Amygdala (tissue), 56 donors: Measurements from ENCODE around the gene ASMTL.
"Not testable (repeated sequence)": the region's sequence is repeated elsewhere in the genome, so short reads cannot be mapped to it uniquely, and the experiment has no call there.

Source experiments
- DNase-seq, 56 donors: peaks; one replicate each; lab custom pipeline; 2025; lab: John Stamatoyannopoulos, UW

ASMTL gene, protein sequence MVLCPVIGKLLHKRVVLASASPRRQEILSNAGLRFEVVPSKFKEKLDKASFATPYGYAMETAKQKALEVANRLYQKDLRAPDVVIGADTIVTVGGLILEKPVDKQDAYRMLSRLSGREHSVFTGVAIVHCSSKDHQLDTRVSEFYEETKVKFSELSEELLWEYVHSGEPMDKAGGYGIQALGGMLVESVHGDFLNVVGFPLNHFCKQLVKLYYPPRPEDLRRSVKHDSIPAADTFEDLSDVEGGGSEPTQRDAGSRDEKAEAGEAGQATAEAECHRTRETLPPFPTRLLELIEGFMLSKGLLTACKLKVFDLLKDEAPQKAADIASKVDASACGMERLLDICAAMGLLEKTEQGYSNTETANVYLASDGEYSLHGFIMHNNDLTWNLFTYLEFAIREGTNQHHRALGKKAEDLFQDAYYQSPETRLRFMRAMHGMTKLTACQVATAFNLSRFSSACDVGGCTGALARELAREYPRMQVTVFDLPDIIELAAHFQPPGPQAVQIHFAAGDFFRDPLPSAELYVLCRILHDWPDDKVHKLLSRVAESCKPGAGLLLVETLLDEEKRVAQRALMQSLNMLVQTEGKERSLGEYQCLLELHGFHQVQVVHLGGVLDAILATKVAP

DNA sequence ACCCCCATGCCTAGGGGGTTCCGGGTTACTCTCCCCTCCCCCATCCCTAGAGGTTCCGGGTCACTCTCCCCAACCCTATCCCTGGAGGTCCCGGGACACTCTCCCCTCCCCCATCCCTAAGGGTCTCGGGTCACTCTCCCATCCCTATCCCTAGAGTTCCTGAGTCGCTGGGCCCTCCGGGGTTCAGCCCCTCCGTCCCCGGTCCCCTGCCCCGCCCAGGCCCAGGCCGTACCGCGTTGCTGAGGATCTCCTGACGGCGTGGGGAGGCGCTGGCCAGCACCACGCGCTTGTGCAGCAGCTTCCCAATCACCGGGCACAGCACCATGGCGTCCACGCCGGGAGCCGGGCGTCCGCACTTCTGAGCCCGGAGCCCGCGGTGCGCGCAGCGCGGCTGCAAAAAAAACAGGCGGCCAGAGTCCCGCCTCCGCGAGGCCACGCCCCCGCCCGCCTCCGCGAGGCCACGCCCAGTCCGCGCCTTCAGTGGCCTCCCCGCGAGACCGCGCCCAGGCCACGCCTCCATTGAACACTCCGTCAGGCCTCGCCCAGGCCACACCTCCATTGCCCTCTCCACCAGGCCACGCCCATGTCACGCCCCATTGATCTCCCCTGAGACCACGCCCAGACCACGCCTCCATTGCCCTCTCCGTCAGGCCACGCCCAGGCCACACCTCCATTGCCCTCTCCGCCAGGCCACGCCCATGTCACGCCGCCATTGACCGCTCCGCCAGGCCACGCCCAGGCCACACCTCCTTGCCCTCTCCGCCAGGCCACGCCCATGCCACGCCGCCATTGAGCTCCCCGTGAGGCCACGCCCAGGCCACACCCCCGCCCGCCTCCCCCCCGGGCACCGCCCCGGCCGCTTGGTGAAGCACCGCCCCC lies at the start of gene ASMTL:
TSS of gene ASMTL (minus strand) at position 394 of the 879 bp plus-strand sequence. CDS start at position 325, 69 bp downstream.
- DNase-seq: no peak

- no peak for DNase-seq
Observed at GRCh38 chrX:1502241-1502640, 49.5 kb upstream of the ASMTL start.

GRCh38 chrX:1500701-1501624 lies 48.3 kb upstream of the ASMTL start:
- DNase-seq: no peak

GRCh38 chrX:1496076-1496475 lies 43.4 kb upstream of the ASMTL start:
- DNase-seq: no peak

DNA sequence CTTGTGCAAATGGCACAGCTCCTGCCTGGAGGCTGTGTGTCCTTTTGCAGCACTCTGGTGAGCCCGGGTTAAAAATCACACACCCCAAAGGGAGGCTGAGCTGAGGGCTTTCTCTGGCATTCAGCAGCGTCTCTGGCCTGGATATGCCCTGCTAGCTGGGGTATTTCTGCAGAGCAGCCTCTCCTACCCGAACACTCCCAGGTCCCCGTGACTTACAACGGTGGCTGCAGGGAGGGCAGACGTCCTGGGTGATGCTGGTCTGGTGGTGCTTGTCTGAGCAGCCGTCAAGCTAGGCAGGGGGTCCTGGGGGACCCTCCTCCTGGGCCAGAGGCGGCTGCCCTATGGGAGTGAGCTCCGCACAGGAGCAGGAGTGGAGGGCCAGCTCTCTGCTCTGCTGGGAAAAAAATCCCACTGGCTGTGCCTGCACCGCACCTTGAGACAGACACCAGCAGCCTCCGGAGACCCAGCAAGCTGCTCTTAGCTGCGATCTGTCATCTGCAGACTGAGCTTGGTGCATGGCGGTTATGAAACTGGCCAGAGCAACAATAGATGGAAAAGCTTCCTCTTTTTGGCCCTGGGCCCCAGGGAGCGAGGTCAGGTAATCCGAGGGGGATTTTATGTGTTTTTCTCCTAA lies 41.3 kb upstream of the ASMTL start:
- peak in 1 of 56 donors; percentile 12 for DNase-seq

- DNase-seq: no peak
Observed at GRCh38 chrX:1493412-1493811, 40.7 kb upstream of the ASMTL start.

GRCh38 chrX:1492421-1493012 lies 39.8 kb upstream of the ASMTL start:
- no peak for DNase-seq

DNA sequence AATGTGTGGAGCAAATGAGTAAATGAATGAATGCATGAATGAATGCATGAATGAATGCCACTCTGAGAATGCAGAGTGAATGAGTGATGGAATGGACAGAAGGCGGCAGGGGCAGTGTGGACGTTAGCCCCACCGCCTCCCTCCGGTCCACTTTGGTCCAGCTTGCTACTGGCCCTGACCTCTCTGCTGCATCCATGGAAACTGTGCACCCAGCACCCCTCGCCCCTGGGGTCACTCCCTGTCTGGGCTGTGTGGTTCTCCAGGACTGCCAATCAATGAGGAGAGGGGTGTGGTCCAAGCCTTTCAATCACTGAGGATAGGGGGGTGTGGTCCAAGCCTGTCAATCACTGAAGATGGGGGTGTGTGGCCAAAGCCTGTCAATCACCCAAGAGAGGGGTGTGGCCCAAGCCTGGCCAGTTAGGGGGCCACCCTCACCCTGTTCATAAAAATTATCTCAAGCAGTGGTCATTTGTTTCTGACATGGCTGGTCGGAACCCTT lies 39.2 kb upstream of the ASMTL start:
- no peak for DNase-seq

DNA sequence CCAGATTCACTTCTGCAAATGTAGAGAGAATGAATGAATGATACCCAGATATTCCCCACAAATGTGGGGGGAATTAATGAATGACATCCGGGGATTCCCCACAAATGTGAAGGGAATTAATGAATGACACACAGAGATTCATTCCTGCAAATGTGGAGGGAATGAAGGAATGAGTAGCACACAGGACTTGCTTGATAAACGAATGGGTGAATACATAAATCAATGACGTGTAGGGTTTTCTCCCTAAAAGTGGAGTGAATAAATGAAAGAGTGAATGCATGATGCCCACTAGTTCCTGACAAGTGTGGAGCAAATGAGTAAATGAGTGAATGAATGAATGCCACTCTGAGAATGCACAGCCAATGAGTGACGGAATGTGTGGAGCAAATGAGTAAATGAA lies 38.5 kb upstream of the ASMTL start:
- not testable (repeated sequence) for DNase-seq

DNA sequence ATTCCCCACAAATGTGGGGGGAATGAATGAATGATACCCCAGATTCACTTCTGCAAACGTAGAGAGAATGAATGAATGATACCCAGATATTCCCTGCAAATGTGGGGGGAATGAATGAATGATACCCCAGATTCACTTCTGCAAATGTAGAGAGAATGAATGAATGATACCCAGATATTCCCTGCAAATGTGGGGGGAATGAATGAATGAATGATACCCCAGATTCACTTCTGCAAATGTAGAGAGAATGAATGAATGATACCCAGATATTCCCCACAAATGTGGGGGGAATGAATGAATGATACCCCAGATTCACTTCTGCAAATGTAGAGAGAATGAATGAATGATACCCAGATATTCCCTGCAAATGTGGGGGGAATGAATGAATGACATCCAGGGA lies 38.0 kb upstream of the ASMTL start:
- DNase-seq: not testable (repeated sequence)

DNA sequence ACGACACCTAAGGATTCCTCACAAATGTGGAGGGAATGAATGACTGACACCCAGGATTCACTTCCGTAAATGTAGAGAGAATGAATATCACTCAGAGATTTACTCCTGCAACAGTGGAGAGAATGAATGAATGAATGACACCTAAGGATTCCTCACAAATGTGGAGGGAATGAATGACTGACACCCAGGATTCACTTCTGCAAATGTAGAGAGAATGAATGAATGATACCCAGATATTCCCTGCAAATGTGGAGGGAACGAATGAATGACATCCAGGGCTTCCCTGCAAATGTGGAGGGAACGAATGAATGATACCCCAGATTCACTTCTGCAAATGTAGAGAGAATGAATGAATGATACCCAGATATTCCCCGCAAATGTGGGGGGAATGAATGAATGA lies 36.6 kb upstream of the ASMTL start:
- DNase-seq: not testable (repeated sequence)

- DNase-seq: no peak
Observed at GRCh38 chrX:1488745-1489144, 36.0 kb upstream of the ASMTL start.

DNA sequence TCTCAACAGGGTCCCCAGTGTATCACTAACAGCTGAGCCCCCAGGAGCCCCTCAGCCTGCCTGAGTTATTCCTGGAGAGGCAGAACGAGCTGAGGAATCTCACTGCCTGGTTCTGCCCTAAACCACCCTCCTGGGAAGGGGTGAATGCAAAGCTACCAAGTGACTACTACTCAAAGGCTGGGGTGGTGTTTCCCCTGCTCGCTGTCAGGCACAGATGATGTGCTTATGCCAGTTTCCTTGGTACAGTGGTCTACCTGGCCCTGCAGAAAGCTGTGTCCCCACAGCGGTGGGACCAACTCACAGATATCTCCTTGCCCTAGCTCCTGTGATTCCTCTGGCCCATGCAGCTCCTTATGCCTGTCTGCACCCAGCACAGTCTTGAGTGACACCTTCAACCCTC lies 35.4 kb upstream of the ASMTL start:
- DNase-seq: no peak

- DNase-seq: no peak
Observed at GRCh38 chrX:1487401-1487800, 34.7 kb upstream of the ASMTL start.

GRCh38 chrX:1486749-1487361 lies 34.1 kb upstream of the ASMTL start:
- DNase-seq: no peak

DNA sequence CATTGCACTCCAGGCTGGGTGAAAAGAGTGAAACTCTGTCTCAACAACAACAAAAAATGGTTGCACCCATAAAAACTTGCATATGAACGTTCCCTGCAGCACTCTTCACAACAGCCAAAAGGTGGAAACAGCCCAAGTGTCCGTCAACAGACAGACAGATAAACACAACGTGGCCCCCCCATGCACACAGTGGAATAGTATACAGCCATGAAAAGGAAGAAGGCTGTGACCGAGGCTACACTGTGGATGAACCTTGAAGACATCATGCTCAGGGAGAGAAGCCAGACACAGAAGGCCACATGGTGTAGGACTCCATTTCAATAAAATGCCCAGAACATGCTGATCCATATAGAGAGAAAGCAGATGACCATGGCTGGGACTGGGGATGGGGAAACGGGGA lies 33.5 kb upstream of the ASMTL start:
- DNase-seq: no peak

- no peak for DNase-seq
Observed at GRCh38 chrX:1485033-1485432, 32.3 kb upstream of the ASMTL start.

DNA sequence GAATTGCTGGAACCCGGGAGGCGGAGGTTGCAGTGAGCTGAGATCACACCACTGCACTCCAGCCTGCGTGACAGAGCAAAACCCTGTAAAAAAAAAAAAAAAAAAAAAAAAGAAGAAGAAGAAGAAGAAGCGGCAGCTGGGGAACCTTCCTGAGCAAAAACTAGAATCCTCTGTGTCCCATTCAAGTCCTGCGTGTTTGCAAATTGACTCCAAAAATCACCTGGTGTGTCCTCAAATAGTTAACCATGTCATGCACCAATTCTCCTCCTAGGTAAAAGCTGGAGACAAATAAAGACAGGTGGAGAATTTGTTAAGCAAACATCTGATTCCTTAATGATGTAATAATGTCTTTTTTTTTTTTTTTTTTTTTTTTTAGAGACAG lies 31.9 kb upstream of the ASMTL start:
- DNase-seq: no peak
